ENCODE data around the gene SETMAR.

DNA sequence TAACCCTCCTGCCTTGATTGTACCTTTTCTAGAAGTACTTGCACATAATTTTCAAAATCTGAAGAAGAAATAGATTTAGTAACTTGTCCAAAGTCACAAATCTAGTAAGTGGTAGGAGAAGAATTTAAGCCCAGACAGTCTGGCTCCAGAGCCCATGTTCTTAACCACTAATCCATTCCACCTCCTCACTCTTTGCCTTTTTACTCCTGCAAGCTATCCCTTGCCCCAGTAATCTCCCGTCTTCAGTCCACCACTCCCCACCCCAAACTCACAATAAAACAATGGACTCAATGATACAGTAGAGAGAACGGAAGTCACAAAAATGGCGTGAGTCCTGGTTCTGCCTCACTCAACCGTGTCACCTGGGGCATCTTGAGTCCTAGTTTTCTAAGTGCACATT lies 48.7 kb downstream of the SETMAR start:
- TF ChIP-seq MYC (IDR thresholded peaks at IDR 0.05; ENCODE audit: low read depth, low read length) (no peak), POLR2A (IDR thresholded peaks at IDR 0.05; ENCODE audit: extremely low read depth, insufficient read length) (no peak)
- TF ChIP-seq, protein P1, sequence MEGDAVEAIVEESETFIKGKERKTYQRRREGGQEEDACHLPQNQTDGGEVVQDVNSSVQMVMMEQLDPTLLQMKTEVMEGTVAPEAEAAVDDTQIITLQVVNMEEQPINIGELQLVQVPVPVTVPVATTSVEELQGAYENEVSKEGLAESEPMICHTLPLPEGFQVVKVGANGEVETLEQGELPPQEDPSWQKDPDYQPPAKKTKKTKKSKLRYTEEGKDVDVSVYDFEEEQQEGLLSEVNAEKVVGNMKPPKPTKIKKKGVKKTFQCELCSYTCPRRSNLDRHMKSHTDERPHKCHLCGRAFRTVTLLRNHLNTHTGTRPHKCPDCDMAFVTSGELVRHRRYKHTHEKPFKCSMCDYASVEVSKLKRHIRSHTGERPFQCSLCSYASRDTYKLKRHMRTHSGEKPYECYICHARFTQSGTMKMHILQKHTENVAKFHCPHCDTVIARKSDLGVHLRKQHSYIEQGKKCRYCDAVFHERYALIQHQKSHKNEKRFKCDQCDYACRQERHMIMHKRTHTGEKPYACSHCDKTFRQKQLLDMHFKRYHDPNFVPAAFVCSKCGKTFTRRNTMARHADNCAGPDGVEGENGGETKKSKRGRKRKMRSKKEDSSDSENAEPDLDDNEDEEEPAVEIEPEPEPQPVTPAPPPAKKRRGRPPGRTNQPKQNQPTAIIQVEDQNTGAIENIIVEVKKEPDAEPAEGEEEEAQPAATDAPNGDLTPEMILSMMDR (IDR thresholded peaks at IDR 0.05; ENCODE audit: low read depth, low read length) = no peak
- TF ChIP-seq, protein P2, sequence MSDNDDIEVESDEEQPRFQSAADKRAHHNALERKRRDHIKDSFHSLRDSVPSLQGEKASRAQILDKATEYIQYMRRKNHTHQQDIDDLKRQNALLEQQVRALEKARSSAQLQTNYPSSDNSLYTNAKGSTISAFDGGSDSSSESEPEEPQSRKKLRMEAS (IDR thresholded peaks at IDR 0.05; ENCODE audit: low read depth, low read length) = no peak
